Measurements from ENCODE around the gene PDE4D. TPM values are rescaled to one million over a fixed set of nuclear protein-coding genes. Genes with fewer than 3 reads are reported as not detected.
A peak's percentile ranks its signal among the peaks of the same experiment; 100 is the strongest.

PDE4D gene
- total RNA-seq, 2 experiments from 2014 or later: 75.5 to 80.7 TPM

- POLR2A ChIA-PET: no interaction called here
- Mint-ChIP-seq H3K4me3 (no peak overlapping the region), H3K27ac (no peak overlapping the region), H3K4me1 (ENCODE audit: low read depth) (peaks cover 5% of the 10 kb centered on the region), H3K36me3 (ENCODE audit: low read depth) (no peaks in the 10 kb centered on the region), H3K27me3 (peaks cover 29% of the 10 kb centered on the region), H3K9me3 (no peaks in the 10 kb centered on the region)
- DNase-seq: no peak
- intact Hi-C loops (cut with micrococcal nuclease): no loop called here
- no peak for TF ChIP-seq CTCF (IDR thresholded peaks at IDR 0.05)
- ATAC-seq: no peak
- CTCF ChIA-PET: no interaction called here
Measured at GRCh38 chr5:59770953-59771352, 122.6 kb downstream of the PDE4D start.

- ChIA-PET POLR2A (no interaction called here), CTCF (interaction anchor here (1.0 kb wide), 1 partner anchor 40 kb away, joined by 3 read pairs; no protein-coding TSS in a partner anchor)
- DNase-seq: no peak
- H3K9me3 Mint-ChIP-seq: no peaks in the 10 kb centered on the region
- H3K4me3 Mint-ChIP-seq: no peak overlapping the region
- no peak for ATAC-seq
- no peak for TF ChIP-seq CTCF (IDR thresholded peaks at IDR 0.05)
- intact Hi-C loops (cut with micrococcal nuclease): no loop called here
- no peaks in the 10 kb centered on the region for H3K36me3 Mint-ChIP-seq (ENCODE audit: low read depth)
- no peak overlapping the region for H3K27ac Mint-ChIP-seq
- peaks cover 36% of the 10 kb centered on the region for H3K27me3 Mint-ChIP-seq
- peaks cover 5% of the 10 kb centered on the region for H3K4me1 Mint-ChIP-seq (ENCODE audit: low read depth)
Measured at GRCh38 chr5:59769832-59770231, 123.7 kb downstream of the PDE4D start.

- ATAC-seq (no peak), DNase-seq (no peak)
- POLR2A ChIA-PET: no interaction called here
- intact Hi-C loops (cut with micrococcal nuclease): no loop called here
- H3K36me3 Mint-ChIP-seq (ENCODE audit: low read depth): no peaks in the 10 kb centered on the region
- peaks cover 5% of the 10 kb centered on the region for H3K4me1 Mint-ChIP-seq (ENCODE audit: low read depth)
- no peak overlapping the region for H3K4me3 Mint-ChIP-seq
- H3K9me3 Mint-ChIP-seq: no peaks in the 10 kb centered on the region
- peaks cover 36% of the 10 kb centered on the region for H3K27me3 Mint-ChIP-seq
- no peak for TF ChIP-seq CTCF (IDR thresholded peaks at IDR 0.05)
- H3K27ac Mint-ChIP-seq: no peak overlapping the region
- CTCF ChIA-PET: interaction anchor here (0.7 to 1.4 kb wide), 2 partner anchors 11 to 32 kb away, joined by 3 to 4 read pairs; no protein-coding TSS in a partner anchor
Measured at GRCh38 chr5:59769041-59769360, 124.5 kb downstream of the PDE4D start.

GRCh38 chr5:59768152-59769040 lies 125.1 kb downstream of the PDE4D start:
- intact Hi-C loops (cut with micrococcal nuclease): no loop called here
- POLR2A ChIA-PET: no interaction called here
- CTCF ChIA-PET: interaction anchor here (1.4 kb wide), 1 partner anchor 32 kb away, joined by 4 read pairs; no protein-coding TSS in a partner anchor
- peak; percentile 56 for DNase-seq
- peaks cover 5% of the 10 kb centered on the region for H3K4me1 Mint-ChIP-seq (ENCODE audit: low read depth)
- H3K27me3 Mint-ChIP-seq: peaks cover 36% of the 10 kb centered on the region
- peak; percentile 87 for ATAC-seq
- H3K27ac Mint-ChIP-seq: no peak overlapping the region
- no peaks in the 10 kb centered on the region for H3K36me3 Mint-ChIP-seq (ENCODE audit: low read depth)
- peak overlapping the region; percentile 36 for H3K4me3 Mint-ChIP-seq
- no peaks in the 10 kb centered on the region for H3K9me3 Mint-ChIP-seq
- TF ChIP-seq CTCF (IDR thresholded peaks at IDR 0.05): no peak

GRCh38 chr5:59767681-59768151 lies 125.8 kb downstream of the PDE4D start:
- no peaks in the 10 kb centered on the region for H3K9me3 Mint-ChIP-seq
- intact Hi-C loops (cut with micrococcal nuclease): no loop called here
- POLR2A ChIA-PET: no interaction called here
- H3K27ac Mint-ChIP-seq: no peak overlapping the region
- no peak for TF ChIP-seq CTCF (IDR thresholded peaks at IDR 0.05)
- H3K4me1 Mint-ChIP-seq (ENCODE audit: low read depth): peaks cover 5% of the 10 kb centered on the region
- DNase-seq (no peak), ATAC-seq (no peak)
- peaks cover 36% of the 10 kb centered on the region for H3K27me3 Mint-ChIP-seq
- CTCF ChIA-PET: no interaction called here
- no peak overlapping the region for H3K4me3 Mint-ChIP-seq
- H3K36me3 Mint-ChIP-seq (ENCODE audit: low read depth): no peaks in the 10 kb centered on the region
